Omental fat pad (tissue), 4 donors: Measurements from ENCODE around the gene NCR2. TPM values are rescaled to one million over a fixed set of nuclear protein-coding genes. Genes with fewer than 3 reads are reported as not detected.

Experiments
- ATAC-seq: fragments of 150-250 bp; one replicate; pipeline ENCODE4 v1.9.1; 2016; ENCODE audit warnings: mild to moderate bottlenecking, moderate library complexity; ENCODE audit not compliant: low FRiP score
- DNase-seq: peaks from one replicate; pipeline ENCODE4 v3.0.0-alpha.2; 2019; ENCODE audit warnings: low spot score
- total RNA-seq, 4 donors: library from RNA; depleted of rRNA; stranded (reverse); fragments of >200 nt; gene quantifications; one replicate each; pipeline ENCODE4 v1.1.0, GENCODE V29; 2016
- TF ChIP-seq, protein P1 (sequence below), 3 donors: fragments of 450-650 bp; IDR thresholded peaks; one replicate each; pipeline ENCODE4 v1.5.1; 2016 to 2017; ENCODE audit warnings: antibody characterized with exemption in 3 of 3, mild to moderate bottlenecking in 3 of 3, moderate library complexity in 2 of 3

NCR2 gene
- total RNA-seq, 4 donors from 2014 or later, result not detected

DNA sequence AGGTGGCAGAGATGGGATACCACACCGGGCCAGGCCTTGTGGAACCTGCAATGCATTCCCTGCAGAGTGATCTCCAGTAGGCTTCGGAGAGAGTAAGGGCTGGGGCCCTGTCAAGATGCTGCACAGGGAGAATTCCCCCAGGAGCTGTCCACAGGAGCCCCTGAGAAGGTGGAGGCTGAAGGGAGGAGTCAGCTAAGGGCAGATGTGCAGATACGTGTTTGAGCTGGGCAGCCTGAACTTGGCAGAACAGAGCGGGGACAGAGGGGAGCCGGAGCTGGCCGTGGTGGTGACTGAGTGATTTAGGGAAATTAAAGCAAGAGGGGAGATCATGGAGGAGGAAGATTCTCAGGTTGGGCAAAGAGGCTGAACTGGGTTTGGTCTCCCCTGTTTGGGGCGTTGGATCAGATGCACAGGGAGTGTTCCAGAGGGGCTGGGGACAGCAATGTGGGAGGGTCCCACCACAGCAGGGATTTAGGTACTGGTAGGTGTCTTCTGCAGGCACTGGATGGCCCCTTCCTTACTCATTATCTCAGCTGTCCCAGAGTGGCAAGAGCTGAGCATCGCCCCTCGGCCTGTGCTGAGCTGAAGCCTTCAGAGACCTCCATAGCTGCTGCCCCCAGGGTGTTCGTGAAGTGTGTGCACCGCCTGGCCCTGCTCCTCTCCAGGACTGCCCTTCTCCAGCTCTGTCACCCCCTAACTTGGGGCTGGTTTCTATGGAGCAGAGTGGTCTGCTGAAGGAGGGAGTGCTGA lies 3.8 kb upstream of the NCR2 start:
- ATAC-seq (no peak), DNase-seq (no peak)
- TF ChIP-seq, protein P1, sequence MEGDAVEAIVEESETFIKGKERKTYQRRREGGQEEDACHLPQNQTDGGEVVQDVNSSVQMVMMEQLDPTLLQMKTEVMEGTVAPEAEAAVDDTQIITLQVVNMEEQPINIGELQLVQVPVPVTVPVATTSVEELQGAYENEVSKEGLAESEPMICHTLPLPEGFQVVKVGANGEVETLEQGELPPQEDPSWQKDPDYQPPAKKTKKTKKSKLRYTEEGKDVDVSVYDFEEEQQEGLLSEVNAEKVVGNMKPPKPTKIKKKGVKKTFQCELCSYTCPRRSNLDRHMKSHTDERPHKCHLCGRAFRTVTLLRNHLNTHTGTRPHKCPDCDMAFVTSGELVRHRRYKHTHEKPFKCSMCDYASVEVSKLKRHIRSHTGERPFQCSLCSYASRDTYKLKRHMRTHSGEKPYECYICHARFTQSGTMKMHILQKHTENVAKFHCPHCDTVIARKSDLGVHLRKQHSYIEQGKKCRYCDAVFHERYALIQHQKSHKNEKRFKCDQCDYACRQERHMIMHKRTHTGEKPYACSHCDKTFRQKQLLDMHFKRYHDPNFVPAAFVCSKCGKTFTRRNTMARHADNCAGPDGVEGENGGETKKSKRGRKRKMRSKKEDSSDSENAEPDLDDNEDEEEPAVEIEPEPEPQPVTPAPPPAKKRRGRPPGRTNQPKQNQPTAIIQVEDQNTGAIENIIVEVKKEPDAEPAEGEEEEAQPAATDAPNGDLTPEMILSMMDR (IDR thresholded peaks at IDR 0.05), result no peak

DNA sequence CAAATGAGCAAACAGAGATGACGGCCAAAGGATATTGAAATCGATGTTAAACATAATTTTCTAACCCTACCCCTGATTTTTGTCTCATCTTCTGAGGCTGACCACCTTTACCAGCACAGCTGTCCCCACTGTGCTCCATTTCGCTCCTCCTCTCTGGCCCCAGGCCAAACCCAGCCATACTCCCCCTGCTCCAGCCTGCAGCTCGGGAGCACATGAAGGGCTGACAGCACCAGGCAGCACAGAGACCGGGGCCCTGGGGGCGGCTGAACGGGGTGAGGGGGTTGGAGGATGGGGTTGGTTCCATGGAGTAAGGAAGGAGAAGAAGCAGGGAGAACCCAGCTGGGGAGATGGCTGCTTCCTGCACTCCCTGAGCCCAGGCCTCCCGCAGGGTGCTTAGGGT lies 3.2 kb upstream of the NCR2 start:
- ATAC-seq (no peak), DNase-seq (no peak)
- TF ChIP-seq, protein P1 (IDR thresholded peaks at IDR 0.05), result no peak

DNA sequence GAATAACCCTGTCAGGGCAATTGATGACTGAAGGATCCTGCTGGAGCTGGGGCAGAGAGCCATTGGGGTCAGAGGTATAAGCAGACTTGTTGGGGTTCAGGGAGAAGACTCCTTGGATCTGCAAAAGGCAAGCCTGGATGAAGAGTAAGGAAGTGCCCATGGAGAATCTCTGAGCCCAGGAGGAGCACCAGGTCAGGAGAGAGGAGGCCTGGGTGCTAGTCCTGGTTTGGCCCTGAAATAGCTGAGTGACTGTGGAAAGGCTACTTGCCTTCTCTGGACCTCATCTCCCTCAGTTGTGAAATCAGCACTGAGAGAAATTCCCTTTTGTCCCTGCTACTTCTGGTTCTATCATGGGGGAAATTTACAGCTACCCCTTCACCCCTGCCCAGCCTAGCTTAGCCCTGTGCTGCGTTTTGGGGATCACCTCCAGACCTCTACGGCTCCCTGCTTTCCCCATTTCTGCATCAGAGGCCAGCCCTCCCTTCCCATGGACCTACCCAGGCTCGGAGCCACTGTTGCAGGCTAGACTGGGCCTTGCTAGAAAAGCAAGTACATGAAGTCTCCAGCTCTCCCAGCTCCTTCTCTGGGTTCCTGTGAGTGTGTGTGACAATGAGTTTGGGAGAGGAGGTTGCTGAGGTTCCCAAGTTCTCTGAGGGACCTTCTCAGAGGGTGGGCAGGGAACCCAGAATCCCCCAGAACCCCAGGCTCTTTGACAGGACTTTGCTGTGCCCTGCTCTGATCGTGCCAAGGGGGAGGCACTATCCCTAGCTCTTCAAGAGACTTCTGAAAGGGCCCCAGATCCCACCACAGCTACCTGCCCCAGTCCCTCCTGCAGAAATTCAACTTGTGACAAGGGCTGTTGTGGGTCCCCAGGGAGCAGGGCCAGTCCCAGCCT lies 2.3 kb upstream of the NCR2 start:
- DNase-seq (no peak), ATAC-seq (no peak)
- TF ChIP-seq, protein P1 (IDR thresholded peaks at IDR 0.05), result no peak

DNA sequence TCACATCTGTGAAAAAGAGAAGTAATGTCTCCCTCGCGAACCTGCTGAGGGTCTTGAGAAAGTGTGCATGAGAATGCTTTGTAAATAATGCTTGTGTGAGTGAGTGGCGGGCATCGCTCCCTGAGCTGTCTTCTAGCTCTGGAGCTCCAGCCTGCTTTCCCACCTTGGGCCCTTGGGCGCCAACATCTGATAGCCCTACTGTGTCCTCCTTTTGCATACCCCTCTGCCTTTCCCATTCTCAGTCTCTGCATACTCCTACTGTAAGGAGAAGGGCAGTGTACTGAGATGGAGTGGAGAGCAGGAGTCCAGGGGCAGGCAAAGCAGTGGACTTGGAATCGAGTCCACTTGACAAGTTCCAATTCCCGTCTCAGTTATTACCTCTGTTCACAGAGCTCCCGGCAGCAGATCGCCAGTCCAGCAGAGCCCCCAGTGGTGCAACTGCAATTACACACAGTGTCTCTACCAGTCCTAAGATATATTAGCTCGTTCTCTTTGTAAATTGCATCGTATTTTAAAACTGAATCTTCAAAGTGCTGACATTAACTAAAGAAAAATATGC lies 847 bp upstream of the NCR2 start:
- no peak for DNase-seq
- no peak for ATAC-seq
- TF ChIP-seq, protein P1 (IDR thresholded peaks at IDR 0.05), result no peak

DNA sequence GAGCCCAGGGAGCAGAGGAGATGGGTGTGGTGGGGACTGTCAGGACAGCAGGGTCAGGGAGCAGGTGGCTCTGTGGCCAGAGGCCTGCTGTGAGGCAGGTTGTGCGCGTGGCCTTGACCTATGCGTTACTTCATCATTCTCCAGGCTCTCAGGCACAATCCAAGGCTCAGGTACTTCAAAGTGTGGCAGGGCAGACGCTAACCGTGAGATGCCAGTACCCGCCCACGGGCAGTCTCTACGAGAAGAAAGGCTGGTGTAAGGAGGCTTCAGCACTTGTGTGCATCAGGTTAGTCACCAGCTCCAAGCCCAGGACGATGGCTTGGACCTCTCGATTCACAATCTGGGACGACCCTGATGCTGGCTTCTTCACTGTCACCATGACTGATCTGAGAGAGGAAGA lies 535 bp downstream of the NCR2 start:
- TF ChIP-seq, protein P1 (IDR thresholded peaks at IDR 0.05), result no peak
- ATAC-seq (no peak), DNase-seq (no peak)

DNA sequence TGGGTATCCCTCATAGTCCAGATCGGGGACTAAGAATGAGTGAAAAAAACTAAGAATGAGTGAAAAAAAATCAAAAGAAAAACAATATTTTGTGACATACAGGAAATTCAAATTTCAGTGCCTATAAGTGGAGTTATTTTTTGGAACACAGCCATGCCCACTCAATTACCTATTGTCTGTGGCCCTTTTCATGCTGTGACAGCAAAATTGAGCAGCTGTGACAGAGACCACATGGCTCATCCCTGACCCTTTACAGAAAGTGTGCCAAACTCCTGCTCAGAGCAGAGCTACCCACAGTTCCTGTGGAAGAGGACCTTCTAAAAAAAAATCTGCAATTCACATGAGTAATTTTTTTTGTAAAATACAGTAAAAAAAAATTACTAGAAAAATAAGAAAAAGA lies 1.4 kb downstream of the NCR2 start:
- DNase-seq, result no peak
- no peak for ATAC-seq

More for the DNA sequence above, 1.4 kb downstream of the NCR2 start:
- TF ChIP-seq, protein P1 (IDR thresholded peaks at IDR 0.05), result no peak
